Measurements from ENCODE around the gene CEP76.

CEP76 gene

GRCh38 chr18:12668041-12668440, 34.5 kb downstream of the CEP76 start:
- TF ChIP-seq CTCF (IDR thresholded peaks at IDR 0.05; ENCODE audit: unreplicated experiment in 3 of 3): no peak
- H3K4me3 Mint-ChIP-seq: no peak overlapping the region
- peaks cover 4% of the 10 kb centered on the region for H3K36me3 Mint-ChIP-seq (ENCODE audit: low read depth)
- H3K9me3 Mint-ChIP-seq: no peaks in the 10 kb centered on the region
- H3K27ac Mint-ChIP-seq: no peak overlapping the region
- no peaks in the 10 kb centered on the region for H3K4me1 Mint-ChIP-seq
- no peaks in the 10 kb centered on the region for H3K27me3 Mint-ChIP-seq (ENCODE audit: low read depth)

GRCh38 chr18:12659904-12660605, 42.5 kb downstream of the CEP76 start:
- peaks cover 24% of the 10 kb centered on the region for H3K4me1 Mint-ChIP-seq
- peaks cover 4% of the 10 kb centered on the region for H3K36me3 Mint-ChIP-seq (ENCODE audit: low read depth)
- TF ChIP-seq CTCF (IDR thresholded peaks at IDR 0.05; ENCODE audit: unreplicated experiment in 3 of 3): peak; percentile 89 to 91 (median 91)
- peak overlapping the region; percentile 65 to 95 (median 70) for H3K4me3 Mint-ChIP-seq
- no peaks in the 10 kb centered on the region for H3K27me3 Mint-ChIP-seq (ENCODE audit: low read depth)
- H3K9me3 Mint-ChIP-seq: no peaks in the 10 kb centered on the region
- peak overlapping the region in 2 of 3 experiments; percentile 14 to 28 for H3K27ac Mint-ChIP-seq

GRCh38 chr18:12658426-12659138, 43.9 kb downstream of the CEP76 start:
- Mint-ChIP-seq H3K4me1 (peaks cover 27% of the 10 kb centered on the region), H3K4me3 (peak overlapping the region; percentile 95 to 99 (median 99)), H3K27me3 (ENCODE audit: low read depth) (no peaks in the 10 kb centered on the region), H3K9me3 (no peaks in the 10 kb centered on the region), H3K27ac (peak overlapping the region; percentile 84 to 95 (median 93)), H3K36me3 (ENCODE audit: low read depth) (peaks cover 4% of the 10 kb centered on the region)
- TF ChIP-seq CTCF (IDR thresholded peaks at IDR 0.05; ENCODE audit: unreplicated experiment in 3 of 3): no peak

GRCh38 chr18:12657684-12658425, 44.7 kb downstream of the CEP76 start, which contains the start of gene SPIRE1:
TSS of gene SPIRE1 (minus strand) at chr18:12658107. CDS start at chr18:12657866, 241 bp downstream.
- H3K4me3 Mint-ChIP-seq: peak within 1 kb of the TSS; percentile 95 to 99 (median 99)
- no peak for TF ChIP-seq CTCF (IDR thresholded peaks at IDR 0.05; ENCODE audit: unreplicated experiment in 3 of 3)
- H3K4me1 Mint-ChIP-seq: peaks cover 34% of the 10 kb centered on the region

DNA sequence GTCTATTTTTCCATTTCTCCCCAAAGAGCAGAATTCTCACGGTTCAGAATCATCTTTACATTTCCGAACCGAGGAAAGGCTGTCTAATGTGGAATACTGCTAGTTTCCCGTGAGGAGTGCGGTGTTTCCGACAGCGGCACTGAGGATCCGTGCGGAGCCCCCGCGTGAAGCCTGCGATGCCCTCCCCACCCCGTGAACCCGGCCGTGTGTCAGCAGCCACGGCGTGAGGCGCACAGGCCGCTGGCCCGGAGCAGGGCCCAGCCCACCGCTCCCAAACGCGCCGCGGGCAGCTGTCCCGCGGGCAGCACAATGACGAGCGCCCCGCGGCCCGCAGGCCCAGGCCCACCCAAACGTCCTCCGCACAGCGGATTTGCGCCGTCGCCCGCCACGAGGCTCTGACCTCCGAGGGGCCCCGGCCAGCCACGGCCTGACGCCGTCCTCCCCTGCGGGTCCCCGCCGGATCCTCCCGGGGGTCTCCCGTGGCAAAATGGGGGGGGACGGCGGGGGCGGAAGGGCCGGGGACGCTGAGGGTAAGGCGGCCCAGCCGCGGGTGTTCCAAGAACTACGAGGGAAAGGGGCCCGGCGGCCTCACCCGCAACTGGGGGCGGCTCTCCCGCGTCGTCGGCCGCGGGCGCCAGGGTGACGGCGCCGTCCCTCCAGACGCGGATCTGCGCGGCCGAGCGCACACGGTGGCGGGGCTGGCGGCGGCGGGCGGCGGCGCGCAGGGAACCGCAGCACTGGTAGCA, 45.4 kb downstream of the CEP76 start:
- Mint-ChIP-seq H3K27me3 (ENCODE audit: low read depth) (no peaks in the 10 kb centered on the region), H3K4me3 (peak overlapping the region; percentile 82 to 96 (median 90)), H3K4me1 (peaks cover 41% of the 10 kb centered on the region), H3K36me3 (ENCODE audit: low read depth) (peaks cover under 1% of the 10 kb centered on the region), H3K27ac (peak overlapping the region; percentile 81 to 90 (median 90)), H3K9me3 (no peaks in the 10 kb centered on the region)
- TF ChIP-seq CTCF (IDR thresholded peaks at IDR 0.05; ENCODE audit: unreplicated experiment in 3 of 3): no peak

More at GRCh38 chr18:12657684-12658425, 44.7 kb downstream of the CEP76 start, which contains the start of gene SPIRE1:
- Mint-ChIP-seq H3K27me3 (ENCODE audit: low read depth) (no peaks in the 10 kb centered on the region), H3K9me3 (no peaks in the 10 kb centered on the region), H3K36me3 (ENCODE audit: low read depth) (peaks cover 4% of the 10 kb centered on the region), H3K27ac (peak within 1 kb of the TSS; percentile 84 to 95 (median 93))
